Activated T-cell treated with anti-CD3 and anti-CD28 coated beads, Interleukin-2, amount 50 U/mL, for 4 hours (primary cell): ENCODE results near the gene SHLD2. TPM values are rescaled to one million over a fixed set of nuclear protein-coding genes. Genes with fewer than 3 reads are reported as not detected.
A peak's percentile ranks its signal among the peaks of the same experiment; 100 is the strongest.
"Not testable (repeated sequence)": the region's sequence is repeated elsewhere in the genome, so short reads cannot be mapped to it uniquely, and the experiment has no call there.

Source experiments
- ATAC-seq, 2 donors: fragments of 200-7000 bp; cut with Tn5 transposase; one replicate each; pipeline ENCODE4 v1.10.0; 2021
- DNase-seq: peaks from one replicate; pipeline ENCODE4 v3.0.0-alpha.2; 2020
- H3K27me3 Mint-ChIP-seq: one replicate; pipeline ENCODE4 v1.8.0; 2021; ENCODE audit warnings: low read depth, mixed read lengths
- H3K36me3 Mint-ChIP-seq: one replicate; pipeline ENCODE4 v1.8.0; 2022; ENCODE audit warnings: mixed read lengths; ENCODE audit not compliant: insufficient read depth
- H3K4me1 Mint-ChIP-seq: one replicate; pipeline ENCODE4 v1.8.0; 2021; ENCODE audit warnings: low read depth, mixed read lengths
- H3K4me3 Mint-ChIP-seq: one replicate; pipeline ENCODE4 v1.8.0; 2021; ENCODE audit warnings: mild to moderate bottlenecking, moderate library complexity, mixed read lengths
- H3K9me3 Mint-ChIP-seq: one replicate; pipeline ENCODE4 v1.8.0; 2021; ENCODE audit warnings: mixed read lengths
- total RNA-seq, 3 donors: library from RNA; stranded (reverse); gene quantifications; one replicate each; pipeline ENCODE4 v1.2.1, GENCODE V29; 2021

The SHLD2 gene
- total RNA-seq, 3 donors from 2014 or later: 30.5 to 33.6 (median 31.6) TPM

GRCh38 chr10:87187573-87187972, 92.6 kb downstream of the SHLD2 start:
- not testable (repeated sequence) for H3K27me3 Mint-ChIP-seq, DNase-seq, H3K9me3 Mint-ChIP-seq, ATAC-seq, H3K4me1 Mint-ChIP-seq, H3K4me3 Mint-ChIP-seq
- peaks cover 50% of the 10 kb centered on the region for H3K36me3 Mint-ChIP-seq

- not testable (repeated sequence) for H3K4me3 Mint-ChIP-seq, H3K9me3 Mint-ChIP-seq, DNase-seq, H3K4me1 Mint-ChIP-seq, ATAC-seq, H3K27me3 Mint-ChIP-seq
- peaks cover 23% of the 10 kb centered on the region for H3K36me3 Mint-ChIP-seq
These were observed 96.8 kb downstream of the SHLD2 start for GRCh38 chr10:87191841-87192240.

- DNase-seq, H3K4me3 Mint-ChIP-seq, H3K27me3 Mint-ChIP-seq, H3K9me3 Mint-ChIP-seq, H3K36me3 Mint-ChIP-seq: not testable (repeated sequence)
- ATAC-seq: peak; percentile 46 to 66
- peaks cover 20% of the 10 kb centered on the region for H3K4me1 Mint-ChIP-seq
These were observed 105.9 kb downstream of the SHLD2 start for GRCh38 chr10:87200924-87201323.

DNA sequence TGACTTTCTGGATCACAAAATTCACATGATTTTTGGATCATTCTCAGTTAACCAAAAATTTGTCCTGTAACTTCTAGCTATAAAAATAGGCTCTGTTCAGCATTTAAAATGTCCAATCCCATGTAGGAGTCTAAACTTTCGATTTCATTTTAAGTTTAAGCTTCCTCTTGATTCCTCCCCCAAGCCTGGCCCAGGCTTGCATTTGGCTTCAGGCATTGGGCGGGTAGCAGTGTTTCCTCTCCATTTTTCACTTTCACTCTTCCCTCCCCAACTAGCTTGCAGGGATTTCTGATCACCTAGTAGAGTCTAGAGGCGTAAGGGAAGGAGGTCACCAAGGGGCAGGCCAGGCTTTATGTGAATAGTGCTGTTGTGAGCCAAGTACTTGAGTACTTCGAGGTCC, 109.8 kb downstream of the SHLD2 start:
- not testable (repeated sequence) for H3K4me3 Mint-ChIP-seq, DNase-seq, H3K27me3 Mint-ChIP-seq, H3K9me3 Mint-ChIP-seq, H3K36me3 Mint-ChIP-seq
- ATAC-seq: peak in 1 of 2 donors; percentile 15
- peaks cover 20% of the 10 kb centered on the region for H3K4me1 Mint-ChIP-seq

- not testable (repeated sequence) for H3K9me3 Mint-ChIP-seq, H3K36me3 Mint-ChIP-seq, DNase-seq, H3K4me3 Mint-ChIP-seq, H3K27me3 Mint-ChIP-seq, ATAC-seq
- peaks cover 13% of the 10 kb centered on the region for H3K4me1 Mint-ChIP-seq
These were observed 111.9 kb downstream of the SHLD2 start for GRCh38 chr10:87206922-87207321.

DNA sequence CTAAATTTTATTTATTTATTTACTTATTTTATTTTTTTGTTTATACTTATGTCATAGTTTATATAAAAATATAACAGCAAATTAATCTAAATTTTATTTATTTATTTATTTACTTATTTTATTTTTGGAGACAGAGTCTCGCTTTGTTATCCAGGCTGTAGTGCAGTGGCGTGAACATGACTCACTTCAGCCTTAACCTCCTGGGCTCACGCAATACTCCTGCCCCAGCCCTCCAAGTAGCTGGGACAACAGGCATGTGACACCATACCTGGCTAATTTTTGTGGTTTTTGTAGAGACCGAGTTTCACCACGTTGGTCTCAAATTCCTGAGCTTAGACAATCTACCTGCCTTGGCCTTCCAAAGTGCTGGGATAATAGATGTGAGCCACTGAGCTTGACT, 115.3 kb downstream of the SHLD2 start:
- DNase-seq, ATAC-seq: not testable (repeated sequence)

DNA sequence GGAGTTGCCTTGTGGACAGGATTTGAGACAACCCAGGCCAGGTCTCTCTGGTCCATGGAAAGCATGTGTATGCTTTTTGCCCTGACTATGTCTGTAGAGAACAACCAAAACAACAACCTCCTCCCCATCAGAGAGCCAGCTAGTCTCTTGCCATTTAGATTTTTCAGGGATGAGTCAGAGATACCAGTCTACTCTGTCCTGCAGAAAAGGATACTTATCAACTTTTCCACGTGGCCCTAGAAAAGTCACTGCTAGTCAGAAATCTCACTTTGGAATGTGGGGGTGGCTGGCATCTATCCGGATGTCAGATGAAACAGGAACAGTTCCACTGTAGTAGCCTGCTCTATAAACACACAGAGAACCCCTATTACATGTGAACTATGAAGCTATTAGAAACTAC, 116.8 kb downstream of the SHLD2 start:
- not testable (repeated sequence) for ATAC-seq, DNase-seq

More for the DNA sequence above, 115.3 kb downstream of the SHLD2 start:
- not testable (repeated sequence) for H3K27me3 Mint-ChIP-seq, H3K4me1 Mint-ChIP-seq, H3K9me3 Mint-ChIP-seq, H3K36me3 Mint-ChIP-seq, H3K4me3 Mint-ChIP-seq

DNA sequence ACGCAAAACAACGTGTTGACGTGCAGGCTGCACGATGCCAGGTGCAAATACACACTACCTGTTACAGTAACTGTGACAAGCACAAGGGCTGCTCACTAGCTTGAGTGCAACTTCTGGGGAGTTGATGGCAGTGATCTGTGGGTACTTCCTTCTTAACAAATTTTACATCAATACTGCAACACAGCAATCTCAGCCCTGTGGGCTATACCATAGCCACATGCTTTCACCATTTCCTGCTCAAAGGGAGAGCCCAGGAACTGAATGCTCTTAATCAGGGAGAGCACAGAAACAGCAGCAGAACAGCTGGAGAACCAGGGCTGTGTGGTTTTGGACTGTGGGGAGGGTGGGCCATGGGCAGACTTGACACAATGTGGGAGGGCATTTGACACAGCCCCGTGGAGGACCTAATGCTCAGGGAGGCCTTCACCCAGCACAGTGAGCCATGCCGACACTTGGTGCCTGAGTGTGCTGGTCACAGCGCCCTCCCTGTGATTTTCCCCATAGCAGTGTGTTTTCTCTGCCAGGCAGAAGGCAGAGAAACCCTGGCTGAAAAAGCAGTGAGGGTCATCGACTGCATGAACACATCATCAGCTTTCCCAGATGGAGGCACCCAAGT, 118.3 kb downstream of the SHLD2 start:
- H3K4me1 Mint-ChIP-seq, H3K4me3 Mint-ChIP-seq, H3K36me3 Mint-ChIP-seq, H3K9me3 Mint-ChIP-seq, DNase-seq, H3K27me3 Mint-ChIP-seq: not testable (repeated sequence)
- ATAC-seq: peak in 1 of 2 donors; percentile 48

More for the DNA sequence above, 116.8 kb downstream of the SHLD2 start:
- not testable (repeated sequence) for H3K9me3 Mint-ChIP-seq, H3K27me3 Mint-ChIP-seq, H3K4me3 Mint-ChIP-seq, H3K4me1 Mint-ChIP-seq, H3K36me3 Mint-ChIP-seq

DNA sequence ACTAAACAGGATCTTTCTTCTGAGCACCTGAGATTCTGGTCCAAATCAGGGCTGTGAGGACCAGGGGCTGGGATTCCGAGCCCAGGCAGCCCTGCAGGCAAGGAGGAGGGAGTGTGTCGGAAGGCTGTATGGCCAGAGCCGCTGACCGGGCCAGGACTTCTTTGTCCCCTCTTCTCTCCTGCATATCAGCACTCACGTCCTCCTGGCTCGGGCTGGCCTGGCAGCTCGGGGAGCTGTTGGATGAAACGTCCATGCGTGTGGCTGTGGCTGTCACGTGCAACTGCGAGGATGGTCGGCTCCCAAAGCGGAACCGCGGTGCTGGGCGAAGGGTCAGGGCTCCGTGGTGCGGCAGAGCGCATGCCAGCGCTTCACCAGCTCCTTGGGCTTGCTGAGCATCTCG, 118.8 kb downstream of the SHLD2 start:
- H3K9me3 Mint-ChIP-seq, ATAC-seq, DNase-seq, H3K4me1 Mint-ChIP-seq, H3K4me3 Mint-ChIP-seq, H3K36me3 Mint-ChIP-seq, H3K27me3 Mint-ChIP-seq: not testable (repeated sequence)

DNA sequence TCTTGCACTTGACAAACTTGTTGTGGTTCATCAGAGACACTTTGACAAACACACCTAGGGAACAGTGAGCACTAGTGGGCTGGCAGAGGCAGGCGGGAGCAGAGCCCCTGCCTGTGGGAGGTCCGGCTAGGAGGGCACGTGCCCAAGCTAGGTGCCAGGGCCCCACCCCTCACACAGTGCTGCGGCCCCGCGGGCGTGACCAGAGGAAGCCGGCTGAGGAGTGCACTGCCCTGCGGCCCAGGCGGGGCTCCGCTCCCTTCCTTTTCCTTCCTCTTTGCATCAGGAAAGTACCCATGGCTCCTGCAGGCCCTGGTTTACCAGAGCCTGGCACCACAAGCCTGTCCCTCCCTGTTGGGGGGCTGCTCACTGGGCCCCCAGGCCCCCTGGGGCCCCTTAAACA, 121.1 kb downstream of the SHLD2 start:
- DNase-seq, H3K36me3 Mint-ChIP-seq, H3K4me3 Mint-ChIP-seq, H3K9me3 Mint-ChIP-seq, H3K27me3 Mint-ChIP-seq, ATAC-seq, H3K4me1 Mint-ChIP-seq: not testable (repeated sequence)

GRCh38 chr10:87219370-87219769, 124.4 kb downstream of the SHLD2 start:
- ATAC-seq, H3K4me1 Mint-ChIP-seq, H3K9me3 Mint-ChIP-seq, H3K4me3 Mint-ChIP-seq, DNase-seq, H3K27me3 Mint-ChIP-seq, H3K36me3 Mint-ChIP-seq: not testable (repeated sequence)

- not testable (repeated sequence) for H3K4me3 Mint-ChIP-seq, H3K27me3 Mint-ChIP-seq
These were observed 127.8 kb downstream of the SHLD2 start for GRCh38 chr10:87222789-87223188.

DNA sequence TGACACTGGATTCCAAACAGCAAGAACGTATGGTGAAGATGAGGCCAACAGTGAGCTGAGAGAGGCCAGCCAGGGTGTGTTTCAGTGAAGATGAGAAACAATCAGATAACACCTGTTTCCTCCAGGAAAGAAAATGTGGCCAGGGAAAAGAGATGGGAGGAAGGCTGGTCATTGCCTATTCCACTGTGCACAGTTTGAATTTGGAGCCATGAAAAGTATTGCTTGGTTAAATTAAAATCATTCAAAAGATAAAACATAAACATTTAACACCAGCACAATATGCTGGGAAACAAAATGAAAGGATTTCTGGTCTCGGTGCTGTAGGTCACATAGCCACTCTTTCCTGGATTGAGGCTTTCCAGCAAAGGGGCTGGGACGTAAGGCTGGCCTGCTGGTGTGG, 130.1 kb downstream of the SHLD2 start, which contains the start of gene NUTM2A:
NUTM2A (plus strand) TSS at position 301 of the 400 bp plus-strand sequence. CDS start 383 bp downstream, outside the sequence.
- H3K9me3 Mint-ChIP-seq, H3K4me3 Mint-ChIP-seq, H3K36me3 Mint-ChIP-seq, ATAC-seq, DNase-seq, H3K27me3 Mint-ChIP-seq, H3K4me1 Mint-ChIP-seq: not testable (repeated sequence)

More at GRCh38 chr10:87222789-87223188, 127.8 kb downstream of the SHLD2 start:
- DNase-seq, H3K4me1 Mint-ChIP-seq, H3K36me3 Mint-ChIP-seq, H3K9me3 Mint-ChIP-seq, ATAC-seq: not testable (repeated sequence)

GRCh38 chr10:87228247-87228646, 133.2 kb downstream of the SHLD2 start:
- H3K36me3 Mint-ChIP-seq, H3K4me1 Mint-ChIP-seq, H3K4me3 Mint-ChIP-seq, H3K9me3 Mint-ChIP-seq, DNase-seq, H3K27me3 Mint-ChIP-seq, ATAC-seq: not testable (repeated sequence)

GRCh38 chr10:87229211-87229610, 134.2 kb downstream of the SHLD2 start:
- H3K9me3 Mint-ChIP-seq, H3K4me1 Mint-ChIP-seq, ATAC-seq, DNase-seq, H3K4me3 Mint-ChIP-seq, H3K27me3 Mint-ChIP-seq, H3K36me3 Mint-ChIP-seq: not testable (repeated sequence)
